IMR-90 (cell line): ENCODE data around the gene SCN11A. TPM values are rescaled to one million over a fixed set of nuclear protein-coding genes. Genes with fewer than 3 reads are reported as not detected.

Experiments used
- ATAC-seq: fragments of 200-7000 bp; cut with Tn5 transposase; 2 replicates; pipeline ENCODE4 v1.9.1; 2020; ENCODE audit warnings: low read depth, mild to moderate bottlenecking, moderate library complexity
- BruUV-seq: library from RNA; stranded (reverse); fragments of 400-500 nt; replicated peaks from 2 replicates; lab custom pipeline; 2021; lab: Mats Ljungman, UMichigan
- CTCF ChIA-PET: fragments of 300-600 bp; formaldehyde crosslinking; extraction: SDS; loops from one replicate; lab custom pipeline; 2021; ENCODE audit warnings: antibody characterized with exemption; lab: Yijun Ruan, JAX
- POLR2A ChIA-PET: fragments of 300-600 bp; sonication (Branson Sonifier 250); formaldehyde crosslinking; loops from one replicate; lab custom pipeline; 2022; ENCODE audit warnings: antibody characterized with exemption; ENCODE audit not compliant: unreplicated experiment; lab: Charles Lee
- DNase-seq: peaks from one replicate; pipeline ENCODE4 v3.0.0; 2013
- H2AFZ ChIP-seq: replicated peaks from 2 replicates; pipeline ENCODE3; 2013; ENCODE audit warnings: low read length, mild to moderate bottlenecking; ENCODE audit not compliant: poor library complexity
- H2AK5ac ChIP-seq: 2 replicates; pipeline ENCODE4 v1.6.1; 2013; ENCODE audit warnings: low read depth, low read length, inconsistent platforms
- H2AK9ac ChIP-seq: replicated peaks from 2 replicates; pipeline ENCODE3; 2013; ENCODE audit warnings: mild to moderate bottlenecking, low read depth, low read length, moderate library complexity; ENCODE audit not compliant: poor library complexity
- H2BK120ac ChIP-seq: 2 replicates; pipeline ENCODE4 v1.6.1; 2013; ENCODE audit warnings: low read depth, low read length, inconsistent platforms
- H2BK15ac ChIP-seq: 3 replicates; pipeline ENCODE4 v1.6.1; 2013; ENCODE audit warnings: low read depth, low read length, inconsistent platforms
- H2BK20ac ChIP-seq: 2 replicates; pipeline ENCODE4 v1.6.1; 2013; ENCODE audit warnings: low read depth, mild to moderate bottlenecking, inconsistent platforms, low read length, moderate library complexity
- H2BK5ac ChIP-seq: 2 replicates; pipeline ENCODE4 v1.6.1; 2013; ENCODE audit warnings: mild to moderate bottlenecking, low read depth, low read length, inconsistent platforms; ENCODE audit not compliant: poor library complexity, severe bottlenecking
- H3K14ac ChIP-seq: replicated peaks from 2 replicates; pipeline ENCODE4 v1.6.1; 2013; ENCODE audit warnings: low read depth, low read length, inconsistent platforms
- H3K18ac ChIP-seq: 2 replicates; pipeline ENCODE4 v1.6.1; 2013; ENCODE audit warnings: low read depth, low read length, control low read depth
- H3K23ac ChIP-seq: 2 replicates; pipeline ENCODE4 v1.6.1; 2013; ENCODE audit warnings: low read depth, low read length, inconsistent platforms
- H3K27ac ChIP-seq: 2 replicates; pipeline ENCODE4 v1.5.1; 2013; ENCODE audit warnings: mild to moderate bottlenecking, control low read depth, low read length; ENCODE audit not compliant: insufficient read depth
- H3K27me3 ChIP-seq: 2 replicates; pipeline ENCODE4 v1.6.1; 2013; ENCODE audit warnings: low read length; ENCODE audit not compliant: control insufficient read depth, insufficient read depth
- H3K36me3 ChIP-seq: 2 replicates; pipeline ENCODE4 v1.6.1; 2013; ENCODE audit warnings: low read length, mixed read lengths; ENCODE audit not compliant: control insufficient read depth, insufficient read depth
- H3K4ac ChIP-seq: 2 replicates; pipeline ENCODE4 v1.6.1; 2013; ENCODE audit warnings: low read depth, low read length, inconsistent platforms
- H3K4me1 ChIP-seq: 2 replicates; pipeline ENCODE4 v1.6.1; 2013; ENCODE audit warnings: low read length, mixed read lengths; ENCODE audit not compliant: control insufficient read depth, insufficient read depth
- H3K4me2 ChIP-seq: 2 replicates; pipeline ENCODE4 v1.6.1; 2013; ENCODE audit warnings: low read depth, mild to moderate bottlenecking, control low read depth, low read length, moderate library complexity
- H3K4me3 ChIP-seq: 2 replicates; pipeline ENCODE4 v1.5.1; 2013; ENCODE audit warnings: low read depth, mild to moderate bottlenecking, control low read depth, low read length, moderate library complexity; ENCODE audit not compliant: insufficient read depth
- H3K56ac ChIP-seq: 2 replicates; pipeline ENCODE4 v1.6.1; 2013; ENCODE audit warnings: low read length, inconsistent platforms; ENCODE audit not compliant: insufficient read depth; ENCODE audit errors: extremely low read depth
- H3K79me1 ChIP-seq, 2 experiments: 2 replicates each; pipeline ENCODE4 v1.6.1; 2013; ENCODE audit warnings: low read length in 2 of 2, inconsistent platforms in 1 of 2, low read depth in 1 of 2
- H3K9ac ChIP-seq: 2 replicates; pipeline ENCODE4 v1.6.1; 2013; ENCODE audit warnings: low read depth, low read length, control low read depth
- H3K9me1 ChIP-seq: 2 replicates; pipeline ENCODE4 v1.6.1; 2013; ENCODE audit warnings: low read length, inconsistent platforms; ENCODE audit not compliant: insufficient read depth
- H3K9me3 ChIP-seq: 2 replicates; pipeline ENCODE4 v1.6.1; 2013; ENCODE audit warnings: low read length; ENCODE audit not compliant: control insufficient read depth, insufficient read depth
- H4K20me1 ChIP-seq: 2 replicates; pipeline ENCODE4 v1.6.1; 2013; ENCODE audit warnings: low read length, inconsistent platforms; ENCODE audit not compliant: insufficient read depth
- H4K5ac ChIP-seq: 2 replicates; pipeline ENCODE4 v1.6.1; 2013; ENCODE audit warnings: mild to moderate bottlenecking, low read depth, low read length, control low read depth
- H4K8ac ChIP-seq, 2 experiments: 2 replicates each; pipeline ENCODE4 v1.6.1; 2013; ENCODE audit warnings: low read depth in 2 of 2, low read length in 2 of 2, control low read depth in 1 of 2, inconsistent platforms in 1 of 2
- H4K91ac ChIP-seq: 2 replicates; pipeline ENCODE4 v1.6.1; 2013; ENCODE audit warnings: low read depth, low read length, inconsistent platforms; ENCODE audit not compliant: insufficient read depth
- BHLHE40 ChIP-seq: fragments of 150-350 bp; IDR thresholded peaks from 2 replicates; pipeline ENCODE4 v1.6.1; 2016; ENCODE audit warnings: mild to moderate bottlenecking, low read depth, low read length
- CEBPB ChIP-seq: IDR thresholded peaks from 2 replicates; pipeline ENCODE4 v1.6.1; 2012; ENCODE audit warnings: low read depth, low read length, improper control_type of control experiment
- CHD1 ChIP-seq: IDR thresholded peaks from 2 replicates; pipeline ENCODE4 v1.6.1; 2012; ENCODE audit warnings: low read depth, low read length, improper control_type of control experiment
- FOS ChIP-seq: fragments of 150-350 bp; IDR thresholded peaks from 2 replicates; pipeline ENCODE4 v1.6.1; 2016; ENCODE audit warnings: low read depth, low read length
- MAFK ChIP-seq: IDR thresholded peaks from 2 replicates; pipeline ENCODE4 v1.6.1; 2012; ENCODE audit warnings: low read depth, low read length, improper control_type of control experiment
- MAZ ChIP-seq: IDR thresholded peaks from 2 replicates; pipeline ENCODE4 v1.6.1; 2012; ENCODE audit warnings: low read depth, mild to moderate bottlenecking, low read length, improper control_type of control experiment, moderate library complexity, borderline replicate concordance
- NFE2L2 ChIP-seq: fragments of 150-350 bp; IDR thresholded peaks from 2 replicates; pipeline ENCODE4 v1.6.1; 2016; ENCODE audit warnings: low read depth, mild to moderate bottlenecking, low read length
- POLR2A ChIP-seq: IDR thresholded peaks from 2 replicates; pipeline ENCODE4 v1.6.1; 2012; ENCODE audit warnings: mild to moderate bottlenecking, low read depth, low read length
- RAD21 ChIP-seq: IDR thresholded peaks from 2 replicates; pipeline ENCODE4 v1.6.1; 2012; ENCODE audit warnings: low read length, improper control_type of control experiment
- RCOR1 ChIP-seq: IDR thresholded peaks from 2 replicates; pipeline ENCODE4 v1.6.1; 2012; ENCODE audit warnings: mild to moderate bottlenecking, low read length, improper control_type of control experiment; ENCODE audit not compliant: insufficient replicate concordance
- RFX5 ChIP-seq: IDR thresholded peaks from 2 replicates; pipeline ENCODE4 v1.8.0; 2012; ENCODE audit warnings: low read depth, mild to moderate bottlenecking, low read length, moderate library complexity
- SMC3 ChIP-seq: fragments of 150-350 bp; IDR thresholded peaks from 2 replicates; pipeline ENCODE4 v1.6.1; 2016; ENCODE audit warnings: low read depth, mild to moderate bottlenecking, antibody characterized with exemption, low read length, moderate library complexity
- dilution Hi-C: fragments of 300-500 bp; cut with HindIII; formaldehyde crosslinking; loops from one replicate; pipeline ENCODE4 v1.14.3; 2018; ENCODE audit warnings: low sequenced_read_pairs; ENCODE audit not compliant: unreplicated experiment
- in situ Hi-C: fragments of 300-500 bp; cut with MboI; formaldehyde crosslinking; loops from 3 replicates; pipeline ENCODE4 v1.14.3; 2019; ENCODE audit warnings: low sequenced_read_pairs, inconsistent platforms, mixed read lengths
- intact Hi-C: fragments of 100-400 bp; cut with micrococcal nuclease; formaldehyde crosslinking; loops from 2 replicates; pipeline ENCODE4 v1.10.0; 2022
- polyA plus RNA-seq, 3 experiments: library from polyadenylated mRNA; depleted of rRNA; stranded (reverse); fragments of >200 nt; gene quantifications; 2 replicates each; pipeline ENCODE4 v1.2.3, GENCODE V29; 2012; ENCODE audit warnings: low replicate concordance in 1 of 3
- total RNA-seq: library from RNA; depleted of rRNA; stranded (reverse); fragments of >200 nt; gene quantifications from 2 replicates; pipeline ENCODE4 v1.2.3, GENCODE V29; 2012
- TF ChIP-seq, protein P1 (sequence below): fragments of 150-350 bp; IDR thresholded peaks from 2 replicates; pipeline ENCODE4 v1.6.1; 2016; ENCODE audit warnings: low read depth, mild to moderate bottlenecking, low read length, moderate library complexity, borderline replicate concordance
- TF ChIP-seq, protein P2 (sequence below): conservative IDR thresholded peaks from 2 replicates; pipeline ENCODE4 v1.5.1; 2012; ENCODE audit warnings: mild to moderate bottlenecking, low read depth, low read length, improper control_type of control experiment

SCN11A gene
- total and polyA plus RNA-seq, 2 of the 4 experiments (the other 2 are of a cell fraction) = under 0.01 to 0.02 TPM

- H3K18ac ChIP-seq = no peak overlapping the region
- peaks cover 4 to 15% of the 10 kb centered on the region in 2 experiments; a peak in 2 of 4 replicates for H3K79me1 ChIP-seq
- no peak overlapping the region for H3K4ac ChIP-seq
- intact Hi-C loops (no loop called here), dilution Hi-C loops (no loop called here), in situ Hi-C loops (no loop called here)
- TF ChIP-seq, protein P1, sequence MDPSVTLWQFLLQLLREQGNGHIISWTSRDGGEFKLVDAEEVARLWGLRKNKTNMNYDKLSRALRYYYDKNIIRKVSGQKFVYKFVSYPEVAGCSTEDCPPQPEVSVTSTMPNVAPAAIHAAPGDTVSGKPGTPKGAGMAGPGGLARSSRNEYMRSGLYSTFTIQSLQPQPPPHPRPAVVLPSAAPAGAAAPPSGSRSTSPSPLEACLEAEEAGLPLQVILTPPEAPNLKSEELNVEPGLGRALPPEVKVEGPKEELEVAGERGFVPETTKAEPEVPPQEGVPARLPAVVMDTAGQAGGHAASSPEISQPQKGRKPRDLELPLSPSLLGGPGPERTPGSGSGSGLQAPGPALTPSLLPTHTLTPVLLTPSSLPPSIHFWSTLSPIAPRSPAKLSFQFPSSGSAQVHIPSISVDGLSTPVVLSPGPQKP = no peak
- TF ChIP-seq RAD21 (no peak), NFE2L2 (no peak), CHD1 (no peak), POLR2A (no peak), MAFK (no peak), FOS (no peak), RCOR1 (no peak), MAZ (no peak), RFX5 (no peak), BHLHE40 (no peak), CEBPB (no peak), SMC3 (no peak)
- TF ChIP-seq, protein P2, sequence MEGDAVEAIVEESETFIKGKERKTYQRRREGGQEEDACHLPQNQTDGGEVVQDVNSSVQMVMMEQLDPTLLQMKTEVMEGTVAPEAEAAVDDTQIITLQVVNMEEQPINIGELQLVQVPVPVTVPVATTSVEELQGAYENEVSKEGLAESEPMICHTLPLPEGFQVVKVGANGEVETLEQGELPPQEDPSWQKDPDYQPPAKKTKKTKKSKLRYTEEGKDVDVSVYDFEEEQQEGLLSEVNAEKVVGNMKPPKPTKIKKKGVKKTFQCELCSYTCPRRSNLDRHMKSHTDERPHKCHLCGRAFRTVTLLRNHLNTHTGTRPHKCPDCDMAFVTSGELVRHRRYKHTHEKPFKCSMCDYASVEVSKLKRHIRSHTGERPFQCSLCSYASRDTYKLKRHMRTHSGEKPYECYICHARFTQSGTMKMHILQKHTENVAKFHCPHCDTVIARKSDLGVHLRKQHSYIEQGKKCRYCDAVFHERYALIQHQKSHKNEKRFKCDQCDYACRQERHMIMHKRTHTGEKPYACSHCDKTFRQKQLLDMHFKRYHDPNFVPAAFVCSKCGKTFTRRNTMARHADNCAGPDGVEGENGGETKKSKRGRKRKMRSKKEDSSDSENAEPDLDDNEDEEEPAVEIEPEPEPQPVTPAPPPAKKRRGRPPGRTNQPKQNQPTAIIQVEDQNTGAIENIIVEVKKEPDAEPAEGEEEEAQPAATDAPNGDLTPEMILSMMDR = no peak
- peaks cover 2% of the 10 kb centered on the region; the same call in 1 of the 2 replicates for H3K4me1 ChIP-seq
- H2AK5ac ChIP-seq = no peak overlapping the region
- H4K5ac ChIP-seq = no peak overlapping the region
- H3K56ac ChIP-seq = no peak overlapping the region
- no peak overlapping the region for H3K9ac ChIP-seq
- no TSS peak for BruUV-seq
- no peak overlapping the region for H3K14ac ChIP-seq
- H3K9me3 ChIP-seq = no peaks in the 10 kb centered on the region
- no peak overlapping the region for H4K91ac ChIP-seq
- no peaks in the 10 kb centered on the region for H3K27me3 ChIP-seq
- H2AFZ ChIP-seq = no peak overlapping the region
- ChIA-PET CTCF (no interaction called here), POLR2A (no interaction called here)
- no peaks in the 10 kb centered on the region for H4K20me1 ChIP-seq
- H2BK15ac ChIP-seq = no peak overlapping the region
- no peak overlapping the region for H3K4me2 ChIP-seq
- no peak overlapping the region for H3K23ac ChIP-seq
- peaks cover 4% of the 10 kb centered on the region for H3K9me1 ChIP-seq
- ATAC-seq = no peak
- no peak overlapping the region for H3K4me3 ChIP-seq
- no peak overlapping the region for H2BK20ac ChIP-seq
- H4K8ac ChIP-seq = no peak overlapping the region
- no peak overlapping the region for H2BK5ac ChIP-seq
- DNase-seq = no peak
- no peak overlapping the region for H2BK120ac ChIP-seq
- H3K36me3 ChIP-seq = no peaks in the 10 kb centered on the region
- no peak overlapping the region for H2AK9ac ChIP-seq
- no peak overlapping the region for H3K27ac ChIP-seq
These were observed 1.7 kb downstream of the SCN11A start for GRCh38 chr3:39050029-39050428.
